T-helper 2 cell treated with Interferon-gamma antibody and Interleukin-4, amounts not matched to agents 100 ng/mL and 5 ng/mL, for 36 hours (primary cell): ENCODE results near the gene PCDHB8. TPM values are rescaled to one million over a fixed set of nuclear protein-coding genes. Genes with fewer than 3 reads are reported as not detected.
"Not testable (repeated sequence)": the region's sequence is repeated elsewhere in the genome, so short reads cannot be mapped to it uniquely, and the experiment has no call there.

Source experiments
- intact Hi-C: fragments of 100-400 bp; cut with micrococcal nuclease; formaldehyde crosslinking; loops from one replicate; pipeline ENCODE4 v1.15.1; 2023
- total RNA-seq: library from RNA; stranded (reverse); gene quantifications from 2 replicates; pipeline ENCODE4 v1.2.3, GENCODE V29; 2022

PCDHB8 gene
- total RNA-seq, 1 donor from 2014 or later: not detected

DNA sequence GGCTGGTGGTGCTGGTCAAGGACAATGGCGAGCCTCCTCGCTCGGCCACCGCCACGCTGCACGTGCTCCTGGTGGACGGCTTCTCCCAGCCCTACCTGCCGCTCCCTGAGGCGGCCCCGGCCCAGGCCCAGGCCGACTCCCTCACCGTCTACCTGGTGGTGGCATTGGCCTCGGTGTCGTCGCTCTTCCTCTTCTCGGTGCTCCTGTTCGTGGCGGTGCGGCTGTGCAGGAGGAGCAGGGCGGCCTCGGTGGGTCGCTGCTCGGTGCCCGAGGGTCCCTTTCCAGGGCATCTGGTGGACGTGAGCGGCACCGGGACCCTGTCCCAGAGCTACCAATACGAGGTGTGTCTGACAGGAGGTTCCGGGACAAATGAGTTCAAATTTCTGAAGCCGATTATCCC, 47.8 kb downstream of the PCDHB8 start:
- intact Hi-C loops: not testable (repeated sequence)

Other genes with a start within 250 kb of the PCDHB8 start
- gene PCDHAC2, start 211.3 kb upstream of the PCDHB8 start, total RNA-seq: not detected in 2 replicates
- gene PCDHB1, start 126.4 kb upstream of the PCDHB8 start, total RNA-seq: not detected in 2 replicates
- 0.09 and 0.14 TPM in 2 replicates for gene PCDHB2, start 83.2 kb upstream of the PCDHB8 start, total RNA-seq
- gene PCDHB3, start 77.3 kb upstream of the PCDHB8 start, total RNA-seq: not detected in 2 replicates
- not detected in 2 replicates for gene PCDHB4, start 56.0 kb upstream of the PCDHB8 start, total RNA-seq
- not detected in 2 replicates for gene PCDHB5, start 42.6 kb upstream of the PCDHB8 start, total RNA-seq
- gene PCDHB6, start 27.7 kb upstream of the PCDHB8 start, total RNA-seq: not detected in 2 replicates
- gene PCDHB7, start 5.1 kb upstream of the PCDHB8 start, total RNA-seq: not detected in 2 replicates
- gene PCDHB16, start 4.6 kb downstream of the PCDHB8 start, total RNA-seq: not detected in 2 replicates
- gene PCDHB9, start 9.4 kb downstream of the PCDHB8 start, total RNA-seq: not detected in 2 replicates
- gene PCDHB10, start 14.6 kb downstream of the PCDHB8 start, total RNA-seq: not detected in 2 replicates
- gene PCDHB11, start 21.8 kb downstream of the PCDHB8 start, total RNA-seq: not detected in 2 replicates
- not detected in 2 replicates for gene PCDHB12, start 30.9 kb downstream of the PCDHB8 start, total RNA-seq
- gene PCDHB13, start 36.1 kb downstream of the PCDHB8 start, total RNA-seq: not detected in 2 replicates
- not detected in 2 replicates for gene PCDHB14, start 45.6 kb downstream of the PCDHB8 start, total RNA-seq
- gene PCDHB15, start 67.6 kb downstream of the PCDHB8 start, total RNA-seq: not detected in 2 replicates
- 0.25 and 0.59 TPM in 2 replicates for gene SLC25A2, start 126.3 kb downstream of the PCDHB8 start, total RNA-seq
- gene TAF7, start 143.0 kb downstream of the PCDHB8 start, total RNA-seq: 60.8 and 64.9 TPM in 2 replicates
- gene PCDHGA1, start 152.7 kb downstream of the PCDHB8 start, total RNA-seq: 0.09 TPM in 2 replicates
- 0.14 and 0.23 TPM in 2 replicates for gene PCDHGA2, start 161.0 kb downstream of the PCDHB8 start, total RNA-seq
- 0.23 and 0.34 TPM in 2 replicates for gene PCDHGA3, start 166.0 kb downstream of the PCDHB8 start, total RNA-seq
- 0.18 and 0.20 TPM in 2 replicates for gene PCDHGB1, start 172.3 kb downstream of the PCDHB8 start, total RNA-seq
- gene PCDHGA4, start 177.2 kb downstream of the PCDHB8 start, total RNA-seq: 0.43 and 0.45 TPM in 2 replicates
- 0.93 and 1.0 TPM in 2 replicates for gene PCDHGB2, start 182.2 kb downstream of the PCDHB8 start, total RNA-seq
- 0.41 and 0.55 TPM in 2 replicates for gene PCDHGA5, start 186.4 kb downstream of the PCDHB8 start, total RNA-seq
- 0.59 and 0.93 TPM in 2 replicates for gene PCDHGB3, start 192.5 kb downstream of the PCDHB8 start, total RNA-seq
- gene PCDHGA6, start 196.1 kb downstream of the PCDHB8 start, total RNA-seq: 0.57 and 0.70 TPM in 2 replicates
- gene PCDHGA7, start 205.0 kb downstream of the PCDHB8 start, total RNA-seq: 0.30 TPM in 2 replicates
- gene PCDHGB4, start 209.9 kb downstream of the PCDHB8 start, total RNA-seq: 0.18 and 0.23 TPM in 2 replicates
- 0.18 TPM in 2 replicates for gene PCDHGA8, start 214.8 kb downstream of the PCDHB8 start, total RNA-seq
- gene PCDHGB5, start 220.2 kb downstream of the PCDHB8 start, total RNA-seq: 0.55 and 0.61 TPM in 2 replicates
- gene PCDHGA9, start 225.0 kb downstream of the PCDHB8 start, total RNA-seq: 0.25 and 0.34 TPM in 2 replicates
- gene PCDHGB6, start 230.2 kb downstream of the PCDHB8 start, total RNA-seq: 0.25 and 0.41 TPM in 2 replicates
- gene PCDHGA10, start 235.2 kb downstream of the PCDHB8 start, total RNA-seq: 0.34 and 0.41 TPM in 2 replicates
- gene PCDHGB7, start 239.9 kb downstream of the PCDHB8 start, total RNA-seq: 0.20 and 0.39 TPM in 2 replicates
- gene PCDHGA11, start 243.3 kb downstream of the PCDHB8 start, total RNA-seq: 0.11 and 0.25 TPM in 2 replicates